ENCODE measurements around the gene CLECL1. TPM values are rescaled to one million over a fixed set of nuclear protein-coding genes. Genes with fewer than 3 reads are reported as not detected.

CLECL1 gene
- total RNA-seq, 4 donors from 2014 or later, result 1.9 TPM; not detected in 3

GRCh38 chr12:9674226-9674590 lies 58.7 kb downstream of the CLECL1 start:
- Histone ChIP-seq H3K4me3 (no peak overlapping the region), H3K27me3 (no peaks in the 10 kb centered on the region), H3K9me3 (no peaks in the 10 kb centered on the region), H3K4me1 (no peaks in the 10 kb centered on the region), H3K27ac (no peak overlapping the region), H3K36me3 (no peaks in the 10 kb centered on the region)
- intact Hi-C loops (cut with DNase I; ENCODE audit: low total_unique reads), result no loop called here
- DNase-seq, result no peak
- TF ChIP-seq CTCF (IDR thresholded peaks at IDR 0.05) (no peak), POLR2A (IDR thresholded peaks at IDR 0.05) (no peak)

GRCh38 chr12:9673404-9674225 lies 59.3 kb downstream of the CLECL1 start:
- no peak for TF ChIP-seq POLR2A (IDR thresholded peaks at IDR 0.05)
- TF ChIP-seq CTCF (IDR thresholded peaks at IDR 0.05), result no peak
- Histone ChIP-seq H3K4me3 (no peak overlapping the region), H3K4me1 (peaks cover 0 to under 1% of the 10 kb centered on the region in 2 donors), H3K27ac (no peak overlapping the region), H3K9me3 (no peaks in the 10 kb centered on the region), H3K27me3 (no peaks in the 10 kb centered on the region), H3K36me3 (no peaks in the 10 kb centered on the region)
- peak; percentile 32 to 54 for DNase-seq
- intact Hi-C loops (cut with DNase I; ENCODE audit: low total_unique reads), result no loop called here

Other genes starting within 250 kb of the CLECL1 start
- under 1 TPM in 2 of 4 donors, not detected in 2; 0.41 to 0.61 TPM for gene KLRB1, start 125.2 kb downstream of the CLECL1 start, total RNA-seq
- 10 to 100 TPM in 2 of 4 donors, 1 to 10 TPM in 2; 6.8 to 22.8 (median 13.9) TPM for gene CLEC2D, start 63.4 kb downstream of the CLECL1 start, total RNA-seq
- 10 to 100 TPM in 1 of 4 donors, 1 to 10 TPM in 2, under 1 TPM in 1; 0.88 to 10.2 (median 2.9) TPM for gene CD69, start 27.8 kb upstream of the CLECL1 start, total RNA-seq
- gene KLRF1, start 94.4 kb upstream of the CLECL1 start, total RNA-seq, result 1 to 10 TPM in 1 of 4 donors, under 1 TPM in 1, not detected in 2; 0.35 to 1.5 TPM
- gene CLEC2B, start 136.3 kb upstream of the CLECL1 start, total RNA-seq, result 10 to 100 TPM in 3 of 4 donors, 1 to 10 TPM in 1; 9.7 to 28.4 (median 22.6) TPM
- gene KLRF2, start 148.4 kb upstream of the CLECL1 start, total RNA-seq, result not detected
- gene CLEC2A, start 199.3 kb upstream of the CLECL1 start, total RNA-seq, result not detected
- gene CLEC12A, start 238.3 kb upstream of the CLECL1 start, total RNA-seq, result 1 to 10 TPM in 1 of 4 donors, under 1 TPM in 1, not detected in 2; 0.41 to 1.6 TPM

Data from uterus (tissue), 4 donors.